Caco-2 (cell line): ENCODE results near the gene FAM237A. TPM values are rescaled to one million over a fixed set of nuclear protein-coding genes. Genes with fewer than 3 reads are reported as not detected.

ENCODE experiments used
- BruUV-seq: library from RNA; stranded (reverse); fragments of 400-500 nt; replicated peaks from 2 replicates; lab custom pipeline; 2021; lab: Mats Ljungman, UMichigan
- CTCF ChIA-PET: fragments of 300-600 bp; sonication (Branson Sonifier 250); formaldehyde crosslinking; loops from one replicate; lab custom pipeline; 2022; ENCODE audit warnings: antibody characterized with exemption; lab: Charles Lee
- POLR2A ChIA-PET: fragments of 300-600 bp; sonication (Branson Sonifier 250); formaldehyde crosslinking; loops from one replicate; lab custom pipeline; 2022; ENCODE audit warnings: antibody characterized with exemption; lab: Charles Lee
- DNase-seq, 2 experiments: peaks; one replicate each; pipeline versions ENCODE4 v3.0.0 to v3.0.0-alpha.2; 2020 to 2022
- H3K27me3 ChIP-seq: replicated peaks from 2 replicates; pipeline ENCODE4 v1.6.0; 2011; ENCODE audit warnings: low read length; ENCODE audit not compliant: control insufficient read depth, insufficient read depth
- H3K36me3 ChIP-seq: 2 replicates; pipeline ENCODE4 v1.5.1; 2011; ENCODE audit warnings: low read length; ENCODE audit not compliant: control insufficient read depth, insufficient read depth
- H3K4me1 ChIP-seq: fragments of 250-450 bp; sonication (Bioruptor Pico); 2 replicates; pipeline ENCODE4 v1.5.1; 2020; ENCODE audit warnings: mild to moderate bottlenecking
- H3K4me3 ChIP-seq: 2 replicates; pipeline ENCODE4 v1.5.1; 2011; ENCODE audit warnings: low read depth, mild to moderate bottlenecking, control low read depth, low read length
- H3K9me3 ChIP-seq: fragments of 250-450 bp; sonication (Bioruptor Pico); 2 replicates; pipeline ENCODE4 v1.5.1; 2020; ENCODE audit warnings: mild to moderate bottlenecking, moderate library complexity
- H3K27ac Mint-ChIP-seq: one replicate; pipeline ENCODE4 v1.8.0; 2022; ENCODE audit warnings: mixed read lengths; ENCODE audit not compliant: unreplicated experiment
- H3K27me3 Mint-ChIP-seq: one replicate; pipeline ENCODE4 v1.8.0; 2022; ENCODE audit warnings: mixed read lengths; ENCODE audit not compliant: insufficient read depth, unreplicated experiment
- H3K36me3 Mint-ChIP-seq: one replicate; pipeline ENCODE4 v1.8.0; 2022; ENCODE audit warnings: mild to moderate bottlenecking, mixed read lengths; ENCODE audit not compliant: insufficient read depth, unreplicated experiment
- H3K4me1 Mint-ChIP-seq: one replicate; pipeline ENCODE4 v1.8.0; 2022; ENCODE audit warnings: low read depth, mixed read lengths; ENCODE audit not compliant: unreplicated experiment
- H3K4me3 Mint-ChIP-seq: one replicate; pipeline ENCODE4 v1.8.0; 2022; ENCODE audit warnings: mild to moderate bottlenecking, moderate library complexity, mixed read lengths; ENCODE audit not compliant: unreplicated experiment
- H3K9me3 Mint-ChIP-seq: one replicate; pipeline ENCODE4 v1.8.0; 2022; ENCODE audit warnings: mixed read lengths; ENCODE audit not compliant: unreplicated experiment
- intact Hi-C: fragments of 100-400 bp; cut with micrococcal nuclease; formaldehyde crosslinking; loops from one replicate; pipeline ENCODE4 v1.10.0; 2022; ENCODE audit not compliant: unreplicated experiment
- total RNA-seq: library from RNA; stranded (reverse); gene quantifications from 2 replicates; pipeline ENCODE4 v1.2.3, GENCODE V29; 2022
- TF ChIP-seq, protein P1 (sequence below), 2 experiments: fragments of 200-600 bp in 1 of 2; IDR thresholded peaks; 1 replicate in 1 of 2; 2 replicates in 1 of 2; pipeline versions ENCODE4 v1.5.1 to v1.8.0; 2011 to 2022; ENCODE audit warnings: antibody characterized with exemption in 1 of 2, control low read depth in 1 of 2, inconsistent platforms in 1 of 2, low read depth in 1 of 2, low read length in 1 of 2, mild to moderate bottlenecking in 1 of 2, moderate library complexity in 1 of 2; ENCODE audit not compliant: insufficient read depth in 1 of 2, severe bottlenecking in 1 of 2, unreplicated experiment in 1 of 2

Gene FAM237A
- total RNA-seq, 1 experiment from 2014 or later: not detected

DNA sequence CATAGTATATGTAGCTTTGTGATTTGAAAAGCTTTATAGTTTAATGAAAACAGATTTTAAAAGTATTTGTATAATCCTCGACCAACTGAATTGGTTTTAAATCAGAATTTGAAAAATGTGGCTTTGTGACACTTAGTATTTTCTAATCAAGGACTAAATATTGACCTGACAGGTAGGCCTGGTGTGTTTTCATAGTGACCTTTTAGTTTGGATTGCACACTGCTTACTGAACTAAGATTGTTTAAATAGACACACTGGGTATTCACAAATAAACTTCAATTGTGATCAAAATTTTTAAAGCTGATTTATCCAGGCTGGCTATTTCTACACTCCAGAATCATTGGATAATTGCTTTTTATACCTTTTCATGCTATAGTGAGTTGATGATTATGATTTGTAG is 31.8 kb upstream of the FAM237A start:
- Mint-ChIP-seq H3K9me3 (no peaks in the 10 kb centered on the region), H3K36me3 (no peaks in the 10 kb centered on the region), H3K4me1 (peaks cover 9% of the 10 kb centered on the region), H3K27ac (no peak overlapping the region), H3K27me3 (no peaks in the 10 kb centered on the region), H3K4me3 (no peak overlapping the region)
- no TSS peak for BruUV-seq
- Histone ChIP-seq H3K27me3 (no peaks in the 10 kb centered on the region), H3K4me3 (no peak overlapping the region), H3K9me3 (no peaks in the 10 kb centered on the region), H3K36me3 (no peaks in the 10 kb centered on the region), H3K4me1 (0 out of 2 replicates have a peak, but pooled peaks cover 4% of the 10 kb centered on the region)
- no peak for DNase-seq
- ChIA-PET POLR2A (no interaction called here), CTCF (no interaction called here)
- intact Hi-C loops: no loop called here
- TF ChIP-seq, protein P1, sequence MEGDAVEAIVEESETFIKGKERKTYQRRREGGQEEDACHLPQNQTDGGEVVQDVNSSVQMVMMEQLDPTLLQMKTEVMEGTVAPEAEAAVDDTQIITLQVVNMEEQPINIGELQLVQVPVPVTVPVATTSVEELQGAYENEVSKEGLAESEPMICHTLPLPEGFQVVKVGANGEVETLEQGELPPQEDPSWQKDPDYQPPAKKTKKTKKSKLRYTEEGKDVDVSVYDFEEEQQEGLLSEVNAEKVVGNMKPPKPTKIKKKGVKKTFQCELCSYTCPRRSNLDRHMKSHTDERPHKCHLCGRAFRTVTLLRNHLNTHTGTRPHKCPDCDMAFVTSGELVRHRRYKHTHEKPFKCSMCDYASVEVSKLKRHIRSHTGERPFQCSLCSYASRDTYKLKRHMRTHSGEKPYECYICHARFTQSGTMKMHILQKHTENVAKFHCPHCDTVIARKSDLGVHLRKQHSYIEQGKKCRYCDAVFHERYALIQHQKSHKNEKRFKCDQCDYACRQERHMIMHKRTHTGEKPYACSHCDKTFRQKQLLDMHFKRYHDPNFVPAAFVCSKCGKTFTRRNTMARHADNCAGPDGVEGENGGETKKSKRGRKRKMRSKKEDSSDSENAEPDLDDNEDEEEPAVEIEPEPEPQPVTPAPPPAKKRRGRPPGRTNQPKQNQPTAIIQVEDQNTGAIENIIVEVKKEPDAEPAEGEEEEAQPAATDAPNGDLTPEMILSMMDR (IDR thresholded peaks at IDR 0.05; ENCODE audit: insufficient read depth in 1 of 2, low read depth in 1 of 2, low read length in 1 of 2, severe bottlenecking in 1 of 2, unreplicated experiment in 1 of 2): no peak

DNA sequence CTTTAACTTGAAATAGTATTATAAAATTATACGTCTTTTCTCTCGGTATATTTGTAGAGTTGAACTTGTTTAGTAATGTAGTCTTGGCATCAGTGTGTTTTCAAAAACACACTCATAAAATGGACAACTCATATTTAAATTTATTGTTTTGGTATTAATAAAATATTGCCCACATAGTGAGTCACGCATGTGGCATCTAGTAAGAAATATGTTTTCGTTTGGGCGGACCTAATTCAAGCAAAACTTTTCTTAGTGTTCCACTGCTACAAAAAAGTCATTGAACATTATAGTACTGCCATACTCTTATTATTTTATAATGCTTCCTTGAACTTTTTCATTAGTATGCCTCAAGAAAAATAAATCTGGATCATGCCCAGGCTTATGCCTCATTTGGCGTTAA is 31.1 kb upstream of the FAM237A start:
- ChIA-PET CTCF (no interaction called here), POLR2A (no interaction called here)
- H3K9me3 Mint-ChIP-seq: no peaks in the 10 kb centered on the region
- H3K4me3 Mint-ChIP-seq: no peak overlapping the region
- H3K27ac Mint-ChIP-seq: no peak overlapping the region
- no peaks in the 10 kb centered on the region for H3K27me3 Mint-ChIP-seq
- Histone ChIP-seq H3K9me3 (no peaks in the 10 kb centered on the region), H3K27me3 (no peaks in the 10 kb centered on the region), H3K4me3 (no peak overlapping the region), H3K4me1 (0 out of 2 replicates have a peak, but pooled peaks cover 9% of the 10 kb centered on the region), H3K36me3 (no peaks in the 10 kb centered on the region)
- H3K4me1 Mint-ChIP-seq: peaks cover 9% of the 10 kb centered on the region
- no TSS peak for BruUV-seq
- no peak for DNase-seq
- intact Hi-C loops: no loop called here
- TF ChIP-seq, protein P1 (IDR thresholded peaks at IDR 0.05; ENCODE audit: insufficient read depth in 1 of 2, low read depth in 1 of 2, low read length in 1 of 2, severe bottlenecking in 1 of 2, unreplicated experiment in 1 of 2): no peak
- no peaks in the 10 kb centered on the region for H3K36me3 Mint-ChIP-seq

DNA sequence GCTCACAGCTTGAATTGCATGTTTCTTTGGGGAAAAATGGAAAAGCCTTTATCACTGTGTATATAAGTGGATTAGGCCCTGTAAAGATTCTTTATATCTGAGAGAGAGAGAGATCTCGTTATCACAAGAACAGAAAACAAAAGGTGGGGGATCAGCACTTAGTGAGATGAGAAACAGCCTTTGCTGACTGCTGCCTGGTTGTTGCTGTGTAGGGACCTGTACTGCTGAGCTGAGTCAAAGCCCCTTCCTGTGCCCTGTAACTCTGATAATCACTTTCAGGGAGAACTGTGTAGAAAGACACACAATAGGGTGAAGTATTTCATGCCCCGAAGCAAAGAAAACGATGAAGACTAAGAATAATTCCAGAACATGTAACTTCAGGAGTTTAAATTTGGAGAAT is 30.6 kb upstream of the FAM237A start:
- TF ChIP-seq, protein P1 (IDR thresholded peaks at IDR 0.05; ENCODE audit: insufficient read depth in 1 of 2, low read depth in 1 of 2, low read length in 1 of 2, severe bottlenecking in 1 of 2, unreplicated experiment in 1 of 2): no peak
- POLR2A ChIA-PET: no interaction called here
- no peak for DNase-seq
- Histone ChIP-seq H3K36me3 (no peaks in the 10 kb centered on the region), H3K4me1 (0 out of 2 replicates have a peak, but pooled peaks cover 9% of the 10 kb centered on the region), H3K27me3 (no peaks in the 10 kb centered on the region), H3K9me3 (no peaks in the 10 kb centered on the region), H3K4me3 (no peak overlapping the region)
- CTCF ChIA-PET: no interaction called here
- no TSS peak for BruUV-seq
- Mint-ChIP-seq H3K27me3 (no peaks in the 10 kb centered on the region), H3K4me3 (no peak overlapping the region), H3K36me3 (no peaks in the 10 kb centered on the region), H3K27ac (no peak overlapping the region), H3K4me1 (peaks cover 9% of the 10 kb centered on the region), H3K9me3 (no peaks in the 10 kb centered on the region)
- intact Hi-C loops: no loop called here
